NCI-H345 treated with DMSO at 0.1 percent for 48 hours (cell line): ENCODE results near the gene THSD7A.
"Not testable (repeated sequence)": the region's sequence is repeated elsewhere in the genome, so short reads cannot be mapped to it uniquely, and the experiment has no call there.

Experiments
- DNase-seq: peaks from one replicate; lab custom pipeline; 2025; ENCODE audit not compliant: unreplicated experiment; lab: John Stamatoyannopoulos, UW

Gene THSD7A

DNA sequence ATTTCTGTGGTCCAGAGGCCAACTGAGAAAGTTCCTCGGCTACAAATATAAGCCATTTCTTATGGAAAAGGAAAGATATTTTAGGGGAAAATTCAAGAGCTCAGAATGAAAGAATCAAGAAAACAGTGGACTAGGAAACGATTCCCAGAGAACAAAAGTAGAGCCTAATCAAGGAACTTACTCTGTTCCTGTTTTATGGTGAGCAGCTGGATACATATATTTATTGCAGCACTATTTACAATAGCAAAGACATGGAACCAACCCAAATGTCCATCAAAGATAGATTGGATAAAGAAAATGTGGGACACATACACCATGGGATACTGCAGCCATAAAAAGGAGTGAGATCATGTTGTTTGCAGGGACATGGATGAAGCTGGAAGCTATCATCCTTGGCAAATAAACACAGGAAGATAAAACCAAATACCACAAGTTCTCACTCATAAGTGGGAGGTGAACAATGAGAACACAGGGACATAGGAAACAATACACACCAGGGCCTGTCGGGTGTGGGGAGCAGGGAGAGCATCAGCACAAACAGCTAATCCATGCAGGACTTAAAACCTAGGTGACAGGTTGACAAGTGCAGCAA lies 298.7 kb downstream of the THSD7A start:
- peak; percentile 8 for DNase-seq

DNA sequence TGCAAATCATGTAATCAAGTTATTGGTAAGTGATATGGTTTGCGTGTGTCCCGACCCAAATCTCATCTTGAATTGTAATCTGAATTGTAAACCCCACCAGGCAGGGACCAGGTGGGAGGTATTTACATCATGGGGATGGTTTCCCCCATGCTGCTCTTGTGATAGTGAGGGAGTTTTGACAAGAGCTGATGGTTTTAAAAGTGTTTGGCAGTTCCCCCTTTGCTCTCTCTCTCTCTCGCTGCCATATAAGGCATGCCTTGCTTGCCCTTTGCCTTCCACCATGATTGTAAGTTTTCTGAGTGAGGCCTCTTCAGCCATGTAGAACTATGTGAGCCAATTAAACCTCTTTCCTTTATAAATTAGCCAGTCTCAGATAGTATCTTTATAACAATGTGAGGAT lies 302.6 kb downstream of the THSD7A start:
- DNase-seq, result no peak

DNA sequence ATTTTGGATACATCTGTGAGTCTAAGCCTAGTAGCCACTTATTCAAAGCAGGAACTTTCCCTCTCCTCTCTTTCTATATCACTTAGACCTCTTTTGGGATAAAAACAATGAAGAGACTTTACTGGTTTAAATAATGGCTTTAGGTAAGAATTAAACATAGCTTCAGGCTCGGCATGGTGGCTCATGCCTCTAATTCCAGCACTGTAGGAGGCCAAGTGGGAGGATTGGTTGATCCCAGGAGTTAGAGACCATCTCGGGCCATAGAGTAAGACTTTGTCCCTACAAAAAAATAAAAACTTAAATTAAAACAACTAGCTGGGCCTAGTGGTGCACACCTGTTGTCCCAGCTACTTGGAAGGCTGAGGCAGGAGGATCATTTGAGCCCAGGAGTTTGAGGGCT lies 304.3 kb downstream of the THSD7A start:
- no peak for DNase-seq

DNA sequence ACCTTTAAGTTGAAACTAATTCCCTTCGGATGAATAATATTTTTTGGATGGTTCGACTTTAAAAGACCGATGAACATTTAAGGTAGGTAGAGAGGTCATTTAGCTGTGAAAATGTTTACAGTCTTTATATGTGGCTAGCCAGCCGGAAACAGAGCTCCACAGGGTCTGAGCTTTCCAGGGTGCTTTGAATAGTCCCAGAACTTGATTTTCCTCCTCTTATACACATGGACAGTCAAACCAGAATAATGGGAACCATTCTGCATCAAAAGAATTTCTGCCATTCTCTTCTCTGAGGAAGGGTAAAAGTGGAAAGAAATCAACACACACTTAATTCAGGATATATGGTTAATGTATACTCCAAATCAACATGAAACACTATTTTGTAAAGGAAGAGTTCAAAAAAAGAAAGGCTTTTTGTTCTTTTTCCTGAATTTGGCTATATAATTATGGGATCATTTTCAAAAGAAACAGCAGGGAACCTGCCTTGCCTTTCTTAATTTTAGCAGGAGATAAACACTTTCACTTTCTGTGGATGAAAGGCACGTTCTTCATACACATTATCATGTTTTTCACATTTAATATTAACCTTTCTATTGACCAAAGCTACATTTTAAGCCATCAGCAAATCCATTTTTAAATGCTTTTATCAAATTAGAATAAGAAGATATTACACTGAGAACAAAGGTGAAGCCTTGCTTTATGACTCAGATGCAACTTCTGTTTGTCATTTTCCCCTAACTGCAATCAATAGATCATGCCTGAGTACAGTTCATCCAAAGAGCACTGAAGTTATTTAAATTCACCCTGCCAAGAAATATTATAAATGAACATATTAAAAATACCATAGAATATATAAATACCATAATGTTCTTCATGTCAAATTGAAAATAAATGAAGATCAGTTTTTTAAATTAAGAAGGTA lies 307.3 kb downstream of the THSD7A start:
- DNase-seq, result peak; percentile 83

DNA sequence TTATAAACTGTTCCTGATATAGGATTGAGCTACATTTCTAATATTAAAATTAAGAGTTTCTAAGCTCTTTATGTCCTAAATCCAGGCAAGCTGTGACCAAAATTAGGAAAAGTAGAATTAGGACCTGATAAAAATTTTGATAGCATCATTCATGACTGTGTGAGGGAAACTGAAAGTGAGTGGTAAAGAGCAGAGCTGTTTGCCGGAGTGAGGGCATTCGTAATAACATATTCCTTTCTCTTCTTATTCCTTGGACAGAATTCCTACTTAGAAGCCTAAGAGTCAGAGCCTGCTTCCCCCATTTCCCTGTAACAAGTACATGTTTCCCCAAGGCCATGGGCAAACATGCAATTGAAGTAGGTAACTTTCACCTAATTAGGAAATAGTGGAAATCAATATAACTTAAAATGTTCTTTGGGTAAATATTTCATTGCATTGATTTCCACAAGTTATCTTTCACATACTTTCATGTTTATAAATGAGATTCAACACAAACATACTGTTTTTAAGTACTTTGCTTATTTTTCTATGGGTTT lies 310.0 kb downstream of the THSD7A start:
- DNase-seq, result not testable (repeated sequence)

DNA sequence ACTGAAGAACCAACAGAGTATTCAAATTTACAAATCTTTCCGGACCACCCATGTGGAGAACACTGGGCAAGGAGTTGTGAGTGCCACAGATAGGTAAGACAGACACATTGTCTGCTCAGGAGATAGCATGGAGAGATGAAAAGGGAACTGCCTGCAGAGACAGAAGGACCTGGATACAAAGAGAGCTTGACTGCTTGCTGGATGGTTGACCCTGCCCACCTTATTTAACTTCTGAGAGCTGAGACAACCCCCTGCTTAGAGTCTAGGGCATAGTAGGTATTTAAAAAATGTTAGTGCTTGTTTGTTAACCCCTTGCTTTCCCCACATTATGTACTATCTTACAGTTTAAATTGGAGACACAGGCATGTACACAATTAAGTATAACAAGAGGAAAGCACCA lies 314.1 kb downstream of the THSD7A start:
- DNase-seq, result no peak

DNA sequence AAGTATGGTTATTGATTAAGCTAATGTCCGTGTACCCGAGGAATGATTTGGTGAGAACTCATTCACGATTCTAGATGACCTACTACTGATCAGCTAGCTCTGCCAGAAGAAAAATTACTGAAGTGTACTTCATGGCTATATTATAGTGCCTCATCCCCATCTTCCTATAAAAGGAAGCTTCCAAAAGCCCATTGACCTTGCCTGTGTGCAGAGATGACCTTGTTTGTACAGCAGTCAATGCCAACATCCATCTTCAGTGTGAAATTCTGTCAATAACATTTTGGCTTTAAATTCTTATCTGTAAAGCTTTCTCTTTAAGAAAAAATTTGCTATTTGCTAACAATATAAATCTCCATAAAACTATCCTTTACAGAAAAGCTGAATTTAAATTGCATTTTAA lies 315.7 kb downstream of the THSD7A start:
- no peak for DNase-seq

DNA sequence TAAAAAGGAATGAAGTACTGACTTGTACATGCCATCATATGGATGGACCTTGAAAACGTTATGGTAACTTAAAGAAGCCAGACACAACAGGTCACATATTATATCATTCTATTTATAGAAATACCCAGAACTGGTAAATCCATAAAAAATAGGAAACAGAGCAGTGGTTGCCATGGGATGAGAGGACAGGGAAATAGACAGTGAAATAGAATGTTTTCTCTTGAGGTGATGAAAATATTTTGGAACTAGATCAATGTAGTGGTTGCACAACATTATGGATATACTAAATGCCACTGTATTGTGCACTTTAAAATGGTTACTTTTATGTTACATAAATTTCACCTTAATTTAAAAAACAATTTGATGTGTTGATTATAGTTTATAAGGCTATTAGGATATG lies 318.5 kb downstream of the THSD7A start:
- DNase-seq, result no peak

DNA sequence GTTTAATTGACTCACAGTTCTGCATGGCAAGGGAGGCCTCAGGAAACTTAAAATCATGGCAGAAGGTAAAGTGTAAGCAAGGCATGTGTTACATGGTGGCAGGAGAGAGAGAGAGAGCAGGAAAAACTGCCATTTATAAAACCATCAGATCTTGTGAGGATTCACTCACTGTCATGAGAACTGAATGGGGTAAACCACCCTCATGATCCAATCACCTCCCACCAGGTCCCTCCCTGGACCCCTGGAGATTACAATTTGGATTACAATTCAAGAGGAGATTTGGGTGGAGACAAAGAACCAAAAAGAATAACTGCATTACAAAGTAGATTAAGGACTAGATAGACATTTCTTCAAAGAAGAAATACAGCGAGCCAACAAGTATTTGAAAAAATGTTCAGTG lies 324.1 kb downstream of the THSD7A start:
- DNase-seq, result no peak

DNA sequence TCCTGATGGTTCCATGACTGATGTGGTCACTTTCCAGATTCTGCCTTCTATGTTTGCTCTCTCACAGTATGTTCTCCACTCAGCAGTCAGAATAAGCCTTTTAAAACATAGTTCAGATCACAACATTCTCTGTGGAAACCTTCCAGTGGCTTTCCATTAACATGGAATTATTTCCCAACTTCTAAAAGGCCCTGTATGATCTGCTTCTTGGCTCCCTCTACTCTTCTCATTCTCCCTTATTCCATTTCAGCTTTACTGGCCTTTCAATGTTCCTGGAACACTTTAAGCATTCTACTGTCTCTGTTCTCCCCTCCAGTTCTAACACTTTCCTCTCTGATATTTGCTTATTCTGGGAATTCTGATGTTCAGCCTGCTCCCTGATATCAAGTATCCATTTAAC lies 325.6 kb downstream of the THSD7A start:
- no peak for DNase-seq

DNA sequence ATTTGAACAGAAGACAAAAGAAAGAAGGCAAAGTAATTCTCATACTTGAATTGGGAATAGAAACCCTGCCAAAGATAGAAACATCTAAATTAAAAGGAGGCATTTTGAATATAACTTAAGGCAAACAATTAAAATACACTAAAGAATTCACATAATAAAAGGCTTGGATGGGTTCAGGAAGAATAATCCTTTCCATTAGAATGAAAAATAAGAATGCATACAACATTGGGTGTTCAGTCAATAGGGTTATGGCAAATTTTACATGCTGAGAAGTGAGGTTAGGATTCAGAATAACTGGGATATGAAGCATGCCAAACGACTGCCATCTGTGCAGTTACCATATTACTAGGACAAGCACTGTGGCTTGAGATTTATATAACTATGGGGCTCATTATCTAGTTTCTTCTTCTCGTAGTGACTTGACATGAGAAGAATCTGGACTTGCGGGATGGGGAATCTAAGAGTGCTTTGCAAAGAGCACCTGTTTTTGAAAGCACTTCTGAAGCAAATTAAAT lies 326.5 kb downstream of the THSD7A start:
- no peak for DNase-seq

DNA sequence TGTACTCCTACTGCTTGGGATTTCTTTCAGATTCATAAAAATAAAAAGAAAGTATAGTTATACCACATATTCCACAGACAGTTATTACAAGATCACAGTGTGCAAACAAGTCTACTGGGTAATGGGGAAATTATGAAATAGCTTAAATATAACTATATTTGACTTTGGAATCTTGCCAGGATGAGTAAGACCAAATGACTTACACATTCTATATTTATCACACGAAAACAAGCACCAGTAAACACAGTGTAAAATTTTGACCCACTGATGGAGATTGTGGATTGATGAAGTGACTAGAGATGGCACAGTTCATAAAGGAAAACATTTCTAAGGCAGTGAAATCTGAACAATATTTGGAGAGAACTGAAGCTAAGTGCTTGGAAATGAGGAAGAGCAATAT lies 339.7 kb downstream of the THSD7A start:
- DNase-seq, result no peak

DNA sequence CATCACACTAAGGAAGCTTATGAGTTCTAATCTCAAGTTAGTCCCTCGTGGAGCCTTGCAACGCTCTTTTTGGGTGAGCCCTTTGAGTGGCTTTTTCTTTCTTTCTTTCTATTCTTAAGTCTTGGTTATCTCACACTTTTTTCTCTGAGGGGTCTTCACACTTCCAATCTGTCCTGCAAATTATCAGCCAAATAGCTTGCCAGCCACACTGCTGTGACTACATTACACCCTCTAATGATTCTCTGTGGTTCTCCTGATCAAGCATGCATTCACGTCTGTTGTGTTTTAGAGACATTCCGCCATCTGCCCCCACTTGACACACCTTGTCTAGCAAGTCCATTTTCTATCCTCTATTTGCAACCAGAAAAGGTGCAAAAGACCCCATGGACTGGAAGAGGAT lies 340.2 kb downstream of the THSD7A start:
- no peak for DNase-seq

DNA sequence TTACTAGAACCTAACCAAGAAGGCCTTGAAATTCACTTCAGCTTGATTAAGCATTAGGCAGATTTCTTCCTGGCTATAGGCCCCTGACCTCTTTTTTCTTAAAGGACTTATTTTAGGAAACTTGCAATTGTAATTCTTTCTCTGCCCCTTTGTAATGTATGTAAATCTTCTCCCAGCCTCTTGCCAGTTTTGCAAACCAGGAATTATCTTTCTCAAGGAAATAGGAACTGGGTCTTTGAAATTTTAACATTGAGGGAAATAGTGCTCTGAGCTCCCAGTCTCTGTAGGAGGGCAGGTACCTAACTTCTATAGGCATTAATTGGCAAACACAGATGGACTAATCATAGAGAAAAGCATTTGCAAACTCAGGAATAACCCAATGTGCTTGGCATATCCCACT lies 342.7 kb downstream of the THSD7A start:
- DNase-seq, result no peak

DNA sequence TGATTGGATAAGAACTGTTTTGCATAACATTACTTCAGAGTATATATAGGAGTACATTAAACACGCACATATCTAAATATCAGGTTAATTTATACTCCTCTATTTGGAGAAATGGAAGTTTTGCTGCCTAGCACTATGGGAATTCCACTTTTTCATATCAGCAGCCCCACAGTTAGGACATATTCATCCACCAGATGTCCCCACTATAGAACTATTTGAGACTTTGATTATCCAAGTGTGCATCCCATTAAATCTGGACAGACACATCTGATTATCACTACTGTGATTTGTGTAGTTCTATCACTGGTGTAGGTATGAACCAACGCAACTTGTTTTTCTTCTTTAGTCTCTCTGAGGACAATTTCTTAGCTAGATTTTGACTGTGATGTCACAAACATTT lies 345.7 kb downstream of the THSD7A start:
- DNase-seq, result no peak

DNA sequence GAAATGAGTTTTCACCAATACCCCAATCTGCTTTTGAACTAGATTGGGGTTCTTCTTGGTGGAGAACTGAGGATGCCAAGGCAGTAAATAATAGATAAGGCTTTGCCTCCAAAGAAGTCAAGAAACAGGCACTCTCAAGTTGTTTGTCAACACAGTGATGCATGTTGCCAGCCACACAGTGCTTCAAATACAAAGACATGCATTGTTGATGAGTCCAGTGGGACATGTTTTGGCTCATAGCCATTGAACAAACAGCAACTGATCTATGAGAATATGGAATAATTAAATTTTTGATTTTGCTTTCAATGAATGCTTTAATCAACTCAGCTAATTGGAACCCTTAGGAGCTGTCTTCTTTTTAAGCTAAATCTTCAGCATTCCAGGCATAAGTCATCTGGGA lies 346.4 kb downstream of the THSD7A start:
- no peak for DNase-seq

DNA sequence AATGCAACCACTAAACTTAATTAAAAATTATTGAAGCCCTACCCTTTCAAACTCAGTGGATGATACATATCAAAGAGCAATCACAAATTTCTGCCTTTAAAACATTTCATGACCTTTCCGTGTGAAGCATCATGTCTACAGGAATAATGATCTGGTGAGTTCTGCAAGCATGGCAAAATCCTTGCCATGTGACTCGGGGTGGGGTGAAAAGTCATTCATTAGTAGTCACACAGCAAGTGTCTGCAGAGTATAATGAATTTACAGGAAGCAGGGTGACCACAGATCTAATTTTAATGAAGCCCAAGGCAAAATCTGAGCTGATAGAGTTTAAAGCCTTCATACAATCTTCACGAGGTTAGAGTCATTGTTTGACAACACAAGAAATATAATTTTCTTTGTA lies 351.9 kb downstream of the THSD7A start:
- DNase-seq, result no peak

DNA sequence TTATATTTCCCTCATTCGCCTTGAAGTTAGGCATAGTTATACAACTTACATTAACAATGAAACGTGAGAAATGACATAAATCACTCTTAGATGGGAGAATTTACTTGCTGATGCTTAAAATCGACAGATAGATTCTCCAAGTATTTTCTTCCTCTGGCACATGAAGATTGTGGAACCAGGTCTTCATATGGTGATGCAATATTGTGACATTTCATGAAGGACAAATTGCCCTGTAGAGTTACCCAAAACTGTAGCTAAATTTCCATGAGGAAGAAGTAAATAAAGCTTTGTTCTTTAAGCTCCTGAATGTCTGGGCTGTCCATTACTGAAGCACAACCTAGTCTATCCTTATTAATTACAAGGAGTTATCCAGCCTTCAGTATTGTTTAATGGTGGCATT lies 353.1 kb downstream of the THSD7A start:
- no peak for DNase-seq

DNA sequence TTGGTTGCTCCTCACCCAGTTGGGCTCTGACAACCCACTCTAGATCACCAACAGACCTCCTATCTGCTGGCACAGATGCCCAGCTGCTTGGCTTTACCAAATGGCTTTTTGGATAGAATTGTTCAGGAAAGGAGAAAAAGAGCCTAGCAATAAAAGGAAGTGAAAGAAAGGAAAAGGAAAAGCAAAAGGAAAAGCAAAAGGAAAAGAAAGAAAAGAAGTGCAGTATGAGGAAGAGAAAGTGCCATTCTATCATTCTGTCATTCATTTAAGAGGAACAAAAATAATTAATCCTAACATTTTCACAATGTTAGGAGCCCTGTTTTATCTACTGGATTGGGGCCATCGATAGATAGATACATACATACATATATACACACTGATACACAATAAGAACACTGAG lies 353.6 kb downstream of the THSD7A start:
- no peak for DNase-seq

DNA sequence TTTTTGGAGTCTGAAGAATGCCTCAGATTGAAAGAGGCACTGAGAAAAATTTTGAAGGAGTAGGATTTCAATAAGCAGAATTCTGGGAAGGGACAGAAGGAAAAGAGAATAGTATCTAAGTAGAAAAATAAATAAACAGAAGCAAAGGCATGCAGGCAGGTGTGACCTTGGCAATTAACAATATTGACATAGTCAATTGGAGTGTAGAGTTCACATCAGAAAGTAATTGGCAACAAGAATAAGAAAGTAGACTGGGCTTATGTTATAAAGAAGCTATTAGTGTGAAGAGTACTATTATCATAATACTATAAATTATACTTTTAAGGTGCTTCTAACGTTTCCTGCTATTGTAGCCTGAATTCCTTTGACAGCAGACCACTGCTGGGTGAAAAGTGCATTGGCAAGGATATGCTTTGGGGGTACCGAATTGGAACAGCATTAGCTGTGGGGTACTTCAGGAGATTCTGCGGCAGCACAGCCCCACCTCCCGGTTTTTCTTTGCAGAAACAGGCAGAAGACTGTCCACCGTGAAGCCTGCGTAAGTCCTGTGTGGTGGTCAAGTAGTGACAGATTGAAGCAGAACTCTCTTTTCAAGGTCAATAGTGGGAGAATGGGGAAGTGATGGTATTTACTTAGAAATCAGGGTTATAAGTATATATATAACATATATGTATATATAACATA lies 357.0 kb downstream of the THSD7A start:
- no peak for DNase-seq

DNA sequence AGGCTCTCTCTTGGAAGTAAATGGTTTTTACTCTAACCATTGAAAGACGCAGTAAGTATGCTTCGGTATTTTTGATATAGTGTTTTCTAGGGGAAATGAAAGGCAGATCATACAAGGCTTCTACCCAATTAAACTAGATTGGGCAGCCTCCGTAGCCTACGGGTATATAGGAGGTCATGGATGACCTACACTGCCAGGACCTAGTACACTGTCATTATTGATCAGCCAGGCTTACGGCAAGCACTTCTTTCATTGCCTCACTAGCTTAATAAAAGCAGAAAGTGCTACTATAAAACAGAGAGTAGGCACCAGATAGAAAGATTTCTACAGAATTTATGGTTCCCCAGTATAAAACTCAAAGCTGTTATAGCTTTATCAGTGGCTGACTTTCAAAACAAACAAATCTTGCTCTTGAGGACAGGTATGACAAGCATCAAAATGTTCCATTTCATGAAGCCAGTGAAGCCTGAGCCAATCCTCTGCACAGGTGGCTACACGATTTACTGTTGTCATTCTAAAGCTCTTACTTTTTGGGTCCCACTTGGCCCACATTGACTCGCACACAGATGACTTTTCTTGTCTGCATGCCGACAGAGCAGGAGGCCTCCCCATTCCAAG lies 358.1 kb downstream of the THSD7A start:
- no peak for DNase-seq
